Ovary (tissue), 9 donors: ENCODE results near the gene LMTK2. TPM values are rescaled to one million over a fixed set of nuclear protein-coding genes. Genes with fewer than 3 reads are reported as not detected.

Source experiments
- DNase-seq, 5 donors: peaks; one replicate each; pipeline ENCODE4 v3.0.0-alpha.2; 2019 to 2020
- H3K27ac ChIP-seq, 2 donors: fragments of 200-600 bp; one replicate each; pipeline versions ENCODE4 v1.5.1 to v1.8.0; 2019 to 2022
- H3K27me3 ChIP-seq: fragments of 200-600 bp; one replicate; pipeline ENCODE4 v1.8.0; 2022
- H3K36me3 ChIP-seq: fragments of 200-600 bp; sonication (generic); one replicate; pipeline ENCODE4 v1.5.1; 2019
- H3K4me1 ChIP-seq: one replicate; pipeline ENCODE4 v1.8.1; 2013; ENCODE audit warnings: mild to moderate bottlenecking, moderate library complexity; ENCODE audit not compliant: insufficient read depth
- H3K4me3 ChIP-seq: fragments of 200-600 bp; sonication (generic); one replicate; pipeline ENCODE4 v1.5.1; 2017
- H3K9me3 ChIP-seq, 2 donors: fragments of 200-600 bp in 1 of 2; sonication (generic) in 1 of 2; one replicate each; pipeline versions ENCODE4 v1.5.1 to v1.8.1; 2013 to 2019; ENCODE audit warnings: mild to moderate bottlenecking in 1 of 2, moderate library complexity in 1 of 2
- CTCF ChIP-seq, 3 donors: fragments of 450-650 bp in 2 of 3; fragments of 200-600 bp in 1 of 3; IDR thresholded peaks; one replicate each; pipeline versions ENCODE4 v1.5.1 to v1.8.0; 2016 to 2022; ENCODE audit warnings: antibody characterized with exemption in 3 of 3, mild to moderate bottlenecking in 1 of 3
- EP300 ChIP-seq: sonication (generic); formaldehyde crosslinking; IDR thresholded peaks from one replicate; pipeline ENCODE4 v1.6.1; 2017; ENCODE audit warnings: antibody characterized with exemption
- POLR2A ChIP-seq: fragments of 450-650 bp; IDR thresholded peaks from one replicate; pipeline ENCODE4 v1.6.1; 2017; ENCODE audit warnings: antibody characterized with exemption, mild to moderate bottlenecking, moderate library complexity
- WGBS, 3 donors: extraction: QIAGEN DNeasy Blood & Tissue Kit in 1 of 3; methylation state at CpG; one replicate each; pipeline versions ENCODE4 v1.1.5 to v1.1.7; 2013 to 2017; 5-methylcytosine and 5-hydroxymethylcytosine counted together
- intact Hi-C, 4 donors: fragments of 100-400 bp; cut with DNase I; formaldehyde crosslinking; loops; one replicate each; pipeline versions ENCODE4 v1.11.0 to v1.15.1; 2022 to 2023
- polyA plus RNA-seq, 2 donors: library from polyadenylated mRNA; stranded (reverse); fragments of 200-250 nt in 1 of 2; fragments of 350-450 nt in 1 of 2; fragmentation: Illumina TruSeq in 1 of 2; extraction: RNeasy Lipid Tissue Mini Kit (QIAGEN cat#74804) in 1 of 2; gene quantifications; one replicate each; pipeline ENCODE4 v1.2.3, GENCODE V29; 2013 to 2014
- total RNA-seq, 7 donors: library from RNA; depleted of rRNA in 2 of 7; stranded (reverse); fragments of >200 nt in 2 of 7; fragmentation: NEBNext Ultra II Directional in 3 of 7; extraction: Animal tissue kit (Norgen Biotek cat#: 25700) in 3 of 7; gene quantifications; one replicate each; pipeline versions ENCODE4 v1.1.0 to v1.2.4, GENCODE V29; 2016 to 2023
- donor health status: DM: no; HTN: no; CAD: no; lungs with moderate emphysema.
- donor health status: DM: no; HTN: no; CAD: no.
- donor health status: Bipolar disorder and iron deficiency.
- donor health status: DM: yes; HTN: yes; CAD: no.
- donor health status: DM: no; HTN: no; CAD: no.
- donor health status: DM: yes; HTN: yes; CAD: no.

LMTK2 gene
- total and polyA plus RNA-seq, 9 donors = 4.4 to 17.1 (median 12.8) TPM

- WGBS, 3 donors = 87 to 98% (median 94%) methylated on average over 1 of the region's 1 CpG
- Histone ChIP-seq H3K4me1 (no peaks in the 10 kb centered on the region), H3K36me3 (no peaks in the 10 kb centered on the region), H3K9me3 (no peaks in the 10 kb centered on the region), H3K27ac (no peak overlapping the region), H3K27me3 (no peaks in the 10 kb centered on the region), H3K4me3 (no peak overlapping the region)
- TF ChIP-seq EP300 = no peak
- TF ChIP-seq CTCF (IDR thresholded peaks at IDR 0.05) = no peak
- no peak for TF ChIP-seq POLR2A
- no peak for DNase-seq
- intact Hi-C loops = no loop called here
These were observed 135.7 kb downstream of the LMTK2 start for GRCh38 chr7:98242342-98242741.

GRCh38 chr7:98242934-98243333, 136.3 kb downstream of the LMTK2 start:
- Histone ChIP-seq H3K4me3 (no peak overlapping the region), H3K27me3 (no peaks in the 10 kb centered on the region), H3K27ac (no peak overlapping the region), H3K9me3 (no peaks in the 10 kb centered on the region), H3K4me1 (no peaks in the 10 kb centered on the region), H3K36me3 (no peaks in the 10 kb centered on the region)
- WGBS, 3 donors = 89 to 93% (median 91%) methylated on average over 4 of the region's 4 CpGs
- intact Hi-C loops = no loop called here
- DNase-seq = no peak
- TF ChIP-seq CTCF (IDR thresholded peaks at IDR 0.05) (no peak), EP300 (no peak), POLR2A (no peak)

GRCh38 chr7:98244871-98245270, 138.2 kb downstream of the LMTK2 start:
- 94 to 96% (median 95%) methylated on average over 14 of the region's 14 CpGs for WGBS, 3 donors
- no peak for DNase-seq

GRCh38 chr7:98248156-98248555, 141.5 kb downstream of the LMTK2 start:
- TF ChIP-seq CTCF (IDR thresholded peaks at IDR 0.05) (no peak), EP300 (no peak), POLR2A (no peak)
- Histone ChIP-seq H3K4me3 (no peak overlapping the region), H3K4me1 (peaks cover 10% of the 10 kb centered on the region), H3K27me3 (no peaks in the 10 kb centered on the region), H3K9me3 (no peaks in the 10 kb centered on the region), H3K36me3 (no peaks in the 10 kb centered on the region), H3K27ac (no peak overlapping the region)
- no peak for DNase-seq
- intact Hi-C loops = no loop called here
- WGBS, 3 donors = 93 to 95% (median 94%) methylated on average over 12 of the region's 12 CpGs

More at GRCh38 chr7:98244871-98245270, 138.2 kb downstream of the LMTK2 start:
- intact Hi-C loops = no loop called here
- Histone ChIP-seq H3K27ac (no peak overlapping the region), H3K36me3 (no peaks in the 10 kb centered on the region), H3K9me3 (no peaks in the 10 kb centered on the region), H3K27me3 (no peaks in the 10 kb centered on the region), H3K4me3 (no peak overlapping the region), H3K4me1 (no peaks in the 10 kb centered on the region)
- TF ChIP-seq CTCF (IDR thresholded peaks at IDR 0.05) (no peak), POLR2A (no peak), EP300 (no peak)
